Right cardiac atrium (tissue), 5 donors: ENCODE results near the gene RPTOR. TPM values are rescaled to one million over a fixed set of nuclear protein-coding genes. Genes with fewer than 3 reads are reported as not detected.

Source experiments
- ATAC-seq, 2 donors: fragments of 200-7000 bp; cut with Tn5 transposase; one replicate each; pipeline versions ENCODE4 v1.8.0 to v1.9.1; 2020; ENCODE audit warnings: moderate library complexity in 2 of 2, mild to moderate bottlenecking in 1 of 2
- DNase-seq, 3 donors: peaks; one replicate each; pipeline ENCODE4 v3.0.0-alpha.2; 2020
- H3K27ac ChIP-seq: one replicate; pipeline ENCODE4 v1.5.1; 2013; ENCODE audit warnings: mild to moderate bottlenecking, low read length, control low read depth, moderate library complexity
- H3K27me3 ChIP-seq: one replicate; pipeline ENCODE4 v1.6.1; 2013; ENCODE audit not compliant: control insufficient read depth, insufficient read depth
- H3K4me1 ChIP-seq: one replicate; pipeline ENCODE4 v1.6.1; 2013; ENCODE audit warnings: low read length; ENCODE audit not compliant: control insufficient read depth, insufficient read depth
- H3K4me3 ChIP-seq: one replicate; pipeline ENCODE4 v1.5.1; 2013; ENCODE audit warnings: low read length, control low read depth
- H3K9me3 ChIP-seq: one replicate; pipeline ENCODE4 v1.6.1; 2013; ENCODE audit warnings: low read length; ENCODE audit not compliant: control insufficient read depth
- WGBS: extraction: QIAGEN DNeasy Blood & Tissue Kit; methylation state at CpG from one replicate; pipeline ENCODE4 v1.1.7; 2013; 5-methylcytosine and 5-hydroxymethylcytosine counted together
- intact Hi-C, 4 donors: fragments of 100-400 bp; cut with DNase I; formaldehyde crosslinking; loops; one replicate each; pipeline versions ENCODE4 v1.11.0 to v1.14.0; 2022 to 2023
- polyA plus RNA-seq: library from polyadenylated mRNA; stranded (reverse); fragments of 200-250 nt; gene quantifications from one replicate; pipeline ENCODE4 v1.2.3, GENCODE V29; 2013
- total RNA-seq, 4 donors: library from RNA; stranded (reverse); fragmentation: NEBNext Ultra II Directional; extraction: Animal tissue kit (Norgen Biotek cat#: 25700); gene quantifications; one replicate each; pipeline ENCODE4 v1.2.1, GENCODE V29; 2021
- donor health status: healthy with polysubstance abuse.
- donor health status: DM: no; HTN: yes; CAD: no.
- donor health status: DM: no; HTN: no; CAD: no.
- donor health status: DM: no; HTN: yes; CAD: no; lungs with severe emphysema.
- donor health status: DM: yes; HTN: yes; CAD: no.

RPTOR gene
- total and polyA plus RNA-seq, 5 donors = 15.2 to 27.0 (median 25.3) TPM

DNA sequence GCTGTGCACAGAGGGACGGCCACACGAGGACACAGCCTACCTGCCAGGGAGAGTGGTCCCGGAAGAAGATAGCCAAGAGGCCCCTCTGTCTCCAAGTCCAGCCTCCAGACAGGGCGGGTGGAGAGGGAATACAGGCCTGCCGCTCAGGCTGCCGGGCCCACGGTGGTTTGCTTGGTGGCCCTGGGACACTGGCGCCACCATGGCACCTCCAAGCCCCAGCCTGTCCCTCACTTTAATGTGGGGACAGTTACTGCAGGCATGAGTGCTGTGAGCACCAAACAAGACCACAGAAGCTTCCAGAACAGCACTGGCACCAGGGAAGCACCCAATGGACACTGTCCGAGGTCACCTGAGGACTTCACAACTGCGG lies 425.0 kb downstream of the RPTOR start:
- 68% methylated on average over 10 of the region's 10 CpGs for WGBS
- H3K27ac ChIP-seq = no peak overlapping the region
- H3K27me3 ChIP-seq = no peaks in the 10 kb centered on the region
- no peak for ATAC-seq
- DNase-seq = no peak
- H3K9me3 ChIP-seq = no peaks in the 10 kb centered on the region
- intact Hi-C loops = loop anchor here in 3 of 4 donors (5.0 to 10.0 kb wide), 2 partner anchors 95 to 102 kb away; no protein-coding TSS in a partner anchor
- no peak overlapping the region for H3K4me3 ChIP-seq
- H3K4me1 ChIP-seq = peaks cover 7% of the 10 kb centered on the region

DNA sequence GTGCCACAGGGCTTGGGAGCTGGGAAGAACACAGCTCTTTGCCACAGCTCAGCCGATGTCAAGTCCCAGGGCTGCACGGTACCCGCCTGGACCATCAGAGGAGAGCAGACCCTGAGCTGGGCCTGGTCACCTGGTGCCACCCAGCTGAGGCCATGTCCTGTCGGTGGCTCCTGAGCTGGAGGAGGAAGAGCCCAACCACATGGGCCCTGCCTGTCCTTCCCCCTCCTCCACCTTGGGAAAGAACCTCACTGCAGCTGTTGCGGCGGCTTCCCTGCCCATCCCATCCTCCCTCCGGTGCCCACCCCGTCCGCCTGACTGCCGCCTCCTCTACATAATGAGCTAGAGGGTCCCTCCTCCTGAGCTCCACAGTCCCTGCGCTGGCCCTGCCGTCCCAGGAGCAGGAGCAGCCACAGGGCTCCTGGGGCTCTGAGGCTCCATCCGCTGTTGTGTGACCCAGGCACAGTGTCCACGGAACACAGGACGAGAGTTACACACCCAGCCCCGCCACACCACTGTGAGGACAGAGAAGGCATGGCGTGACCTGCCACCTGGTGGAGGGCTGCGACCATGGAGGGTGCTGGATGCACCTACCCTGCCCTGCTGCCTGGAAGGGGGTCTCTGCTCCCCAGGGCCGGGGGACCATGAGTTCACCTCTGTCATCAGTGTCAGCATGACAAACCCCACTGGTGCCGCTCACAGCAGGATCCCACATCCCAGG lies 425.6 kb downstream of the RPTOR start:
- DNase-seq = peak; percentile 57 to 85 (median 85)
- H3K27me3 ChIP-seq = no peaks in the 10 kb centered on the region
- no peak overlapping the region for H3K27ac ChIP-seq
- ATAC-seq = peak; percentile 61 to 65
- no peaks in the 10 kb centered on the region for H3K9me3 ChIP-seq
- WGBS = 38% methylated on average over 20 of the region's 20 CpGs
- H3K4me1 ChIP-seq = peaks cover 7% of the 10 kb centered on the region
- intact Hi-C loops = loop anchor here in 1 of 4 donors (5.0 kb wide), 1 partner anchor 103 kb away; no protein-coding TSS in a partner anchor
- H3K4me3 ChIP-seq = no peak overlapping the region

DNA sequence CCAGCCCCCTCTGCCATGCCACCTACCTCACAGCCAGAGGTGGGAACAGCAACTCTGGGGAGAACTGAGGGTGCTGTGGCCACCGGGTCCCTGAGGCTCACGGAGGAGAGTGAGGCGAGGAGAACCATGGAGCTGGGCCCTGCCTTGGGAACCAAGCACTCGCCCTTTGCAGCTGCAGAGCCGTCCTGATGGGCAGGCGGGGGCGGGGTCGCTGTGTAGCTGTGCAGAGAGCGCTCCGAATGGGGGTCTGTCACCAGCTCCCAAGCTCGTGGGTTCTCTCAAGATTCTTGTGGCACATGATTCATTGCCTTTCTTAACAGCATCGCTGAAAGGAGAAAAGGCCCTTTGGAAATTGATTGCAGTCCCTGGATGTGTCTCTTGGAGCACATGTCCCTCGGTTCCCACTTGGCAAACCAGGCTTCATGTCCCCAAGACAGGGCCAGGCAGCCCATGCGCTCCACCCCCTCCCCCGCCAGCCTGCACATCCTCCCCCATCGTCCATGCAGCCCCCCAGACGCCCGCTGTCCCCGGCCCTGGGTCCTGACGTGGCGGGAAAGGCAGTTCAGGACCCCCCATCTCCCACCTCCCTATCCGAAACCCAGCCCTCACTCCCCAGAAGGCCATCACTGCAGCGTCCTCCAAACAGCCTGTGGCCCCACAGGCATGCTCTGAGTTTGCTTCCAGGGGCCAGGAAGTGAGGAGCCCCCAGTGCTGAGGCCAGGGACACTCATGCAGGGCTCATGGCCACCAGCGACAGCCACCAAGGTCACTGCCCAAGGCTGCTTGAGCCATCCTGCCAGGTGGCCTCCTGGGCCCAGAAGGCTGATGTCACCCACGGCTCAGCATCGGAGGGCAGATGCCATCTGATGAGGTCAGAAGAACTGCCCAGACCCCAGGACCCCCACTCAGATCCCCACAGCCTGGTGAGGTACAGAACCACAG lies 426.4 kb downstream of the RPTOR start:
- Histone ChIP-seq H3K27me3 (no peaks in the 10 kb centered on the region), H3K27ac (no peak overlapping the region), H3K9me3 (no peaks in the 10 kb centered on the region), H3K4me3 (no peak overlapping the region), H3K4me1 (peaks cover 7% of the 10 kb centered on the region)
- DNase-seq (peak in 1 of 3 donors; percentile 56), ATAC-seq (no peak)
- WGBS = 48% methylated on average over 26 of the region's 26 CpGs
- intact Hi-C loops = loop anchor here in 1 of 4 donors (5.0 kb wide), 1 partner anchor 104 kb away; no protein-coding TSS in a partner anchor

DNA sequence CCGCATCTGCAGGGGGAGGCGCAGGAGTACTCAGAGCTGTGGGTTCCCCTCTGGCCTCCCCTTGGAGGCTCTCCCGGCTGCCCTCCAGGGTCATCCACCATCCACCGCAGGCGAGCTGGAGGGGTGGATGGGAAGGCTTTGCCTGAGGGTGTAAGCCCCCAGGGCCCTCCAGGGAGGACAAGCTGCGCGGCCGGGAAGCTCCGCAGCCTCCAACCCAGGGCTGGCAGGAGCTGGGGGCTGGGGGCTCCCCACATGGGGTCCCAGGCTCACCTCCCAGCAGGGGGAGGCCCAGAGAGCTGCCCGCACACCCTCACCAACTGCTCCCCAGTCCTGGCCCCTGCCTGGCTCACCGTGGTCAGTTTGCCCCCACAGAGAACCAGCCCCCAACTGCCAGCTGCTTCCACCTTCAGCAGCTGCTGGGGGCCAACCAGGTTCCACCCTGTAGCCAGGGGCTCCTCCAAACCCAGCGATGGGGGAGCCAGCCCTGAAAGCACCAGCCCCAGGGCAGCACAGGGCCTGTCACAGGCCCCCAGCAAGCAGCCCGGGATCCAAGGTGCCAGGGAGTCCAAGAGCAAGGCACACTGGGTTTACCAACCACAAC lies 427.2 kb downstream of the RPTOR start:
- Histone ChIP-seq H3K4me1 (peaks cover 7% of the 10 kb centered on the region), H3K4me3 (no peak overlapping the region), H3K27me3 (no peaks in the 10 kb centered on the region), H3K9me3 (no peaks in the 10 kb centered on the region), H3K27ac (no peak overlapping the region)
- 81% methylated on average over 13 of the region's 13 CpGs for WGBS
- DNase-seq (peak in 1 of 3 donors; percentile 34), ATAC-seq (no peak)
- intact Hi-C loops = loop anchor here in 1 of 4 donors (5.0 kb wide), 1 partner anchor 105 kb away; no protein-coding TSS in a partner anchor

DNA sequence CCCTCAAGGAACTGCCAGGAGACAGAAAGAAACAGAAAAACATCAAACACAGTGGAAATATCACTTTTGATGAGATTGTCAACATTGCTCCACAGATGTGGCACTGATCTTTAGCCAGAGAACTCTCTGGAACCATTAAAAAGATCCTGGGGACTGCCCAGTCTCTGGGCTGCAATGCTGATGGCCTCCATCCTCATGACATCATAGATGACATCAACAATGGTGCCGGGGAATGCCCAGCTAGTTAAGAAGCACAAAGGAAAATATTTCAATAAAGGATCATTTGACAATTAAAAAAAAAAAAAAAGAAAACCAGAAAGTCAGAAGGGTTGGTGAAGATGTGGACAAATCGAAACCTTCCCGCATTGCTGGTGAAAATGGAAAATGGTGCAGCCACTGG lies 432.1 kb downstream of the RPTOR start:
- ATAC-seq (no peak), DNase-seq (no peak)
- Histone ChIP-seq H3K4me3 (no peak overlapping the region), H3K27ac (no peak overlapping the region), H3K9me3 (no peaks in the 10 kb centered on the region), H3K4me1 (no peaks in the 10 kb centered on the region), H3K27me3 (no peaks in the 10 kb centered on the region)
- intact Hi-C loops = no loop called here
- WGBS = 88% methylated on average over 3 of the region's 3 CpGs

DNA sequence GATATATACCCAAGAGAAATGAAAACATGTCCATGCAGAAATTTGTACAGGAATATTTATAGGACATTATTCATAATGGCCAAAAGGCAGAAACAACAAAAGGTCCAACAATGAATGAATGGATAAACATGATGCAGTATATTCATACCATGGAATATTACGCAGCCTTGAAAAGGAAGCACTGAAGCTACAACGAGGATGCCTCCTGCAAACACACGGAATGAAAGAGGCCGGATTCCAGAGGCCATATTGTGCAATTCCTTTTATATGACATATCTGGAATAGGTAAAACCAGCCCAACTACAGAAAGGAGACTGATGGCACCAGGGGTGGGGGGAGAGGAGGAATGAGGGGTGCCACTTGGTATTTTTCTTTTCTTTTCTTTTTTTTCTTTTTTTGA lies 432.5 kb downstream of the RPTOR start:
- 92% methylated on average over 4 of the region's 4 CpGs for WGBS
- intact Hi-C loops = no loop called here
- Histone ChIP-seq H3K4me3 (no peak overlapping the region), H3K27ac (no peak overlapping the region), H3K9me3 (no peaks in the 10 kb centered on the region), H3K4me1 (no peaks in the 10 kb centered on the region), H3K27me3 (no peaks in the 10 kb centered on the region)
- no peak for ATAC-seq
- no peak for DNase-seq

DNA sequence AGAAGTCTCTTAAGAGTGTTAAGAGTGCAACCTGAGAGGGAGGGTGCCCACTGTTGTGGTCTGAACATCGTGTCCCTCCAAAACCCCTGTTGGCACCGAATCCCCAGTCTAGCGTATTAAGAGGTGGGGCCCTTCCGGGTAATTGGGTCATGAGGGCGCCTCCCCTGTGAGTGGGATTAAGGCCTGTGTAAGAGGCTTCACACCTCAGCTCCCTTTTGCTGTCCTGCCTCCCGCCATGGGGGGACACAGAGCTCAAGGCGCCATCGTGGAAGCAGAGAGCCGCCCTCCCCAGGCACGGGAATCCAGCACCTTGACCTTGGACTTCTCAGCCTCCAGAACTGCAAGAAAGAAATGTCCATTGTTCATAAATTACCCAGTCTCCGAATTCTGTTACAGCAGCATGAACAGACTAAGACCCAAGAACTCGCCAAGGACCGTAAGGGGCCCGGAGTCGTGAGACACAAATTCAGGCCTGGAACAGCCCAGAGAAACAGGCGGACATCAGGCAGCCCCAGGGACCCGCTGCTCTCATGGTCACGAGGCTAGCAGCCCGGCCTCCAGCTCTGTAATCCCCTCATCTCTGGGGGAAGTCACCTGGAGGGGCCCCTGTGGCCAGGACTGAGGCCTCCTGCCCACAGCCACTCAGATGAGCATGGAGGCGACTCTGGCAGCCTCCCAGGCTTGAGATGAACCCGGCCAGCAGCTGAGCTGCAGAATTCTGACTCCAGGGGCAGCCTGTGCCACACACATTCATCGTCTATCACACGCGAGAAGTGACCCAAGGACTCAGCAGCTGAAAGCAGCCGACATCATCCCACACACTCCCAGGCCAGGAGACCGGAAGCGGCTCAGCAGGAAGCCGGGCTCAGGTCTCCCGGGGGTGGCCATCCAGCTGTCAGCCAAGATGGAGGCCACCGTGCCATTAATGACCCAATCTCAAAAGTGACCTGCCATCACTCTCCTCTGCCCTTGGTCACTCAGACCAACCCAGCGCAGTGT lies 434.2 kb downstream of the RPTOR start:
- no peak overlapping the region for H3K27ac ChIP-seq
- WGBS = 76% methylated on average over 31 of the region's 31 CpGs
- intact Hi-C loops = no loop called here
- DNase-seq (peak in 1 of 3 donors; percentile 44), ATAC-seq (peak in 1 of 2 donors; percentile 9)
- H3K4me3 ChIP-seq = no peak overlapping the region
- no peaks in the 10 kb centered on the region for H3K27me3 ChIP-seq
- no peaks in the 10 kb centered on the region for H3K9me3 ChIP-seq
- H3K4me1 ChIP-seq = no peaks in the 10 kb centered on the region

DNA sequence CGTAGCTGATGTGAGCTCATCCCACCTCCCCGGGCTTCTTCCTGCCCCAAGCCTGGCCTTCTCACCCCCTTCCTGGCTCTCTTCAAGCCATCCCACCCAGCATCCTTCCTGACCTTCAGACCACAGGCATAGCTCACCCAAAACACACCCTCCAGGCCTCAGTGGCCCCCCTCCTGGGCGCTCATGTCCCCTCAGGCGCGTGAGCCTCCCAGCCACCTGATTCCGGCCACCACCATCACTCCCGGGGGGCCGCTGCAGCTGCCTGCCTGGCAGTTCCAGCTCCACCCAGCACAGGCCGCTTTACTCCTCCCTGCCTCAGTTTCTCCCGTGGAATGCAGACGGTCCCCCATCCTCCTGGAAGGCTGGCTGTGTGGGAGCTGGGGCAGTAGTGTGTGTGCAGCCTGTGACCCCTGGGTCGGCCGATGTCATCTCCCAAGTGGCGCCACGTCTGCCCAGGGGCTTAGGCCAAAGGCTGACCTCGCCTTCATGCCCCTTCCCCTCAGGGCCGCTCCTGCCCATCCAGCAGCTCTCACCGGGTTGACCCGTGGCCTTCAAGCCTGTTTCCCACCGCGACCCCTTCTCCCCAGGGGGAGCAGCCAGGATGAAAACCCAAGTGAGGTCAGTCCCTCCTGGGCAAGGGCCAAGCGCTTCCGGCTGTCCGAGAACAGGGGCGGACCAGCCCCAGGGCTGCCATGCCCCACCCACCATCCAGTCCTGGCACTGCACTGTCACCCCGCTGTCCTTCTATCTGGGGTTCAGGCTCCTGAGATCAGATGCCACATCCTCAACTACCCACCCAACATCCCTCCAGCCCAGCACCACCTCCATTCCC lies 435.1 kb downstream of the RPTOR start:
- Histone ChIP-seq H3K9me3 (no peaks in the 10 kb centered on the region), H3K4me1 (no peaks in the 10 kb centered on the region), H3K27ac (no peak overlapping the region), H3K4me3 (no peak overlapping the region), H3K27me3 (no peaks in the 10 kb centered on the region)
- intact Hi-C loops = loop anchor here (2.0 to 10.0 kb wide), 3 partner anchors 125 to 555 kb away; no protein-coding TSS in a partner anchor
- DNase-seq (peak in 1 of 3 donors; percentile 48), ATAC-seq (no peak)
- WGBS = 70% methylated on average over 26 of the region's 26 CpGs

DNA sequence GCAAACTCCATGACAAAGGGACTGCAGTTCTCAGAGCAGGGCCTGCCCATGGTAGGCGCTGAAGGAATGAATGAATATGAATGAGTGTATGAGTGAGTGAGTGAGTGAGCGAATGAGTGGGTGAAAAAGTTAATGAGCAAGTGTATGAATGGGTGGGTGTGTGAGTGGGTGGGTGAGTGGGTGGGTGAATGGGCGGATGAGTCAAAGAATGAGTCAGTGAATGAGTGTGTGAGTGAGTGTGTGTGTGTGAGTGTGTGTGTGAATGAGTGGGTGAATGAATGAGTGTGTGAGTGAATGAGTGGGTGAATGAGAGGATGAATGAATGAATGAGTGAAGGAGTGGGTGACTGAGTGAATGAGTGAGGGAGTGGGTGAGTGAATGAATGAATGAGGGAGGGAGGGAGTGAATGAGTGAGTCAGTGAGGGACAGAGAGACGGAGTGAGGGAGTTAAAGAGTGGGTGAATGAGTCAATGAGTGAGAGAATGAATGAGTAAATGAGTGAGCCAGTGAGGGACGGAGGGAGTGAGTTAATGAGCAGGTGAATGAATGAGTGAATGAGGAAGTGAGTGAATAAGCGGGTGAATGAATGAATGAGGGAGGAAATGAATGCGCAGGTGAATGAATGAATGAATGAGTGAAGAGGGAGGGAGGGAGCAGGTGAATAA lies 435.9 kb downstream of the RPTOR start:
- H3K4me1 ChIP-seq = no peaks in the 10 kb centered on the region
- WGBS = 61% methylated on average over 7 of the region's 7 CpGs
- no peak overlapping the region for H3K4me3 ChIP-seq
- no peak for ATAC-seq
- H3K27ac ChIP-seq = no peak overlapping the region
- no peaks in the 10 kb centered on the region for H3K27me3 ChIP-seq
- no peak for DNase-seq
- no peaks in the 10 kb centered on the region for H3K9me3 ChIP-seq
- intact Hi-C loops = loop anchor here (2.0 to 10.0 kb wide), 3 partner anchors 124 to 556 kb away; no protein-coding TSS in a partner anchor
